ENCODE data around the gene BNIP5.

BNIP5 gene

GRCh38 chr6:36323062-36323461 lies 13.6 kb downstream of the BNIP5 start:
- peak; percentile 63 for ATAC-seq

GRCh38 chr6:36322591-36322990 lies 14.1 kb downstream of the BNIP5 start:
- no peak for TF ChIP-seq CREB5 (CRISPR knock-in tag; IDR thresholded peaks at IDR 0.05; ENCODE audit: low read depth)
- no peak for ATAC-seq

More at GRCh38 chr6:36323062-36323461, 13.6 kb downstream of the BNIP5 start:
- TF ChIP-seq SNAI2 (CRISPR knock-in tag; IDR thresholded peaks at IDR 0.05), result no peak
- TF ChIP-seq ZFP30 (CRISPR knock-in tag; IDR thresholded peaks at IDR 0.05), result no peak
- TF ChIP-seq POU6F1 (CRISPR knock-in tag; IDR thresholded peaks at IDR 0.05; ENCODE audit: borderline replicate concordance, low read depth), result no peak
- TF ChIP-seq ZFP3 (CRISPR knock-in tag; IDR thresholded peaks at IDR 0.05), result no peak
- no peak for TF ChIP-seq BACH2 (CRISPR knock-in tag; IDR thresholded peaks at IDR 0.05; ENCODE audit: borderline replicate concordance)
- TF ChIP-seq ZNF70 (CRISPR knock-in tag; IDR thresholded peaks at IDR 0.05), result no peak
- TF ChIP-seq TOX (CRISPR knock-in tag; IDR thresholded peaks at IDR 0.05; ENCODE audit: borderline replicate concordance), result no peak
- no peak for TF ChIP-seq ZNF565 (CRISPR knock-in tag; conservative IDR thresholded peaks at IDR 0.05; ENCODE audit: low read depth)
- TF ChIP-seq ARNTL (CRISPR knock-in tag; IDR thresholded peaks at IDR 0.05; ENCODE audit: borderline replicate concordance, low read depth), result no peak
- TF ChIP-seq TCF4 (CRISPR knock-in tag; IDR thresholded peaks at IDR 0.05; ENCODE audit: borderline replicate concordance), result no peak
- TF ChIP-seq RARB (CRISPR knock-in tag; IDR thresholded peaks at IDR 0.05), result no peak
- no peak for TF ChIP-seq GLIS3 (CRISPR knock-in tag; IDR thresholded peaks at IDR 0.05)
- TF ChIP-seq OSR1 (CRISPR knock-in tag; IDR thresholded peaks at IDR 0.05), result no peak
- no peak for TF ChIP-seq ZC3H10 (CRISPR knock-in tag; IDR thresholded peaks at IDR 0.05)

- ATAC-seq, result no peak
- TF ChIP-seq RARB (CRISPR knock-in tag; IDR thresholded peaks at IDR 0.05) (no peak), GLIS3 (CRISPR knock-in tag; IDR thresholded peaks at IDR 0.05) (no peak), OSR1 (CRISPR knock-in tag; IDR thresholded peaks at IDR 0.05) (no peak), CREB5 (CRISPR knock-in tag; IDR thresholded peaks at IDR 0.05; ENCODE audit: low read depth) (no peak), PATZ1 (CRISPR knock-in tag; IDR thresholded peaks at IDR 0.05; ENCODE audit: borderline replicate concordance) (no peak), TCF4 (CRISPR knock-in tag; IDR thresholded peaks at IDR 0.05; ENCODE audit: borderline replicate concordance) (no peak), ARNTL (CRISPR knock-in tag; IDR thresholded peaks at IDR 0.05; ENCODE audit: borderline replicate concordance, low read depth) (no peak), ISL1 (CRISPR knock-in tag; IDR thresholded peaks at IDR 0.05) (no peak), TSHZ2 (CRISPR knock-in tag; IDR thresholded peaks at IDR 0.05) (no peak), ZNF565 (CRISPR knock-in tag; conservative IDR thresholded peaks at IDR 0.05; ENCODE audit: low read depth) (no peak)
Observed at GRCh38 chr6:36320475-36320874, 16.2 kb downstream of the BNIP5 start.

- no peak for ATAC-seq
- TF ChIP-seq TOX (CRISPR knock-in tag; IDR thresholded peaks at IDR 0.05; ENCODE audit: borderline replicate concordance) (no peak), CSDC2 (CRISPR knock-in tag; IDR thresholded peaks at IDR 0.05) (no peak), ZNF70 (CRISPR knock-in tag; IDR thresholded peaks at IDR 0.05) (no peak), ISL1 (CRISPR knock-in tag; IDR thresholded peaks at IDR 0.05) (no peak), ZFP30 (CRISPR knock-in tag; IDR thresholded peaks at IDR 0.05) (no peak), SNAI2 (CRISPR knock-in tag; IDR thresholded peaks at IDR 0.05) (no peak), TSHZ2 (CRISPR knock-in tag; IDR thresholded peaks at IDR 0.05) (no peak), POU6F1 (CRISPR knock-in tag; IDR thresholded peaks at IDR 0.05; ENCODE audit: borderline replicate concordance, low read depth) (no peak), ZNF565 (CRISPR knock-in tag; conservative IDR thresholded peaks at IDR 0.05; ENCODE audit: low read depth) (no peak), ESRRG (CRISPR knock-in tag; IDR thresholded peaks at IDR 0.05) (no peak), ZC3H10 (CRISPR knock-in tag; IDR thresholded peaks at IDR 0.05) (no peak), PPARA (CRISPR knock-in tag; IDR thresholded peaks at IDR 0.05; ENCODE audit: borderline replicate concordance) (no peak), RARB (CRISPR knock-in tag; IDR thresholded peaks at IDR 0.05) (no peak), ZNF8 (CRISPR knock-in tag; IDR thresholded peaks at IDR 0.05) (no peak)
Observed at GRCh38 chr6:36319821-36320220, 16.9 kb downstream of the BNIP5 start.
